Lung (tissue), 12 donors: Measurements from ENCODE around the gene PEX11G. TPM values are rescaled to one million over a fixed set of nuclear protein-coding genes. Genes with fewer than 3 reads are reported as not detected.

ENCODE experiments used
- ATAC-seq: fragments of 200-7000 bp; cut with Tn5 transposase; one replicate; pipeline ENCODE4 v1.9.1; 2020; ENCODE audit warnings: moderate number of reproducible peaks; ENCODE audit not compliant: insufficient read depth, low FRiP score
- DNase-seq, 3 donors: peaks; one replicate each; pipeline ENCODE4 v3.0.0-alpha.2; 2013 to 2017
- H3K27ac ChIP-seq, 2 donors: one replicate each; pipeline ENCODE4 v1.5.1; 2013; ENCODE audit warnings: mild to moderate bottlenecking in 2 of 2, moderate library complexity in 2 of 2, control low read depth in 1 of 2, inconsistent platforms in 1 of 2, low read depth in 1 of 2, low read length in 1 of 2
- H3K27me3 ChIP-seq, 3 donors: one replicate each; pipeline ENCODE4 v1.5.1; 2013; ENCODE audit warnings: low read length in 2 of 3; ENCODE audit not compliant: control insufficient read depth in 3 of 3, insufficient read depth in 3 of 3
- H3K36me3 ChIP-seq, 4 donors: one replicate each; pipeline ENCODE4 v1.5.1; 2013; ENCODE audit warnings: low read length in 4 of 4, mild to moderate bottlenecking in 1 of 4, moderate library complexity in 1 of 4; ENCODE audit not compliant: control insufficient read depth in 4 of 4, insufficient read depth in 4 of 4
- H3K4me1 ChIP-seq, 5 donors: one replicate each; pipeline ENCODE4 v1.5.1; 2013; ENCODE audit warnings: low read length in 5 of 5, mild to moderate bottlenecking in 2 of 5, moderate library complexity in 1 of 5; ENCODE audit not compliant: control insufficient read depth in 5 of 5, insufficient read depth in 5 of 5
- H3K4me3 ChIP-seq: one replicate; pipeline ENCODE4 v1.5.1; 2013; ENCODE audit warnings: mild to moderate bottlenecking, control low read depth, moderate library complexity
- H3K9ac ChIP-seq, 2 donors: one replicate each; pipeline ENCODE4 v1.5.1; 2013; ENCODE audit warnings: low read length in 2 of 2, control low read depth in 1 of 2; ENCODE audit not compliant: insufficient read depth in 1 of 2
- H3K9me3 ChIP-seq, 4 donors: one replicate each; pipeline ENCODE4 v1.5.1; 2013; ENCODE audit warnings: low read length in 3 of 4, mild to moderate bottlenecking in 1 of 4, moderate library complexity in 1 of 4; ENCODE audit not compliant: control insufficient read depth in 4 of 4, insufficient read depth in 3 of 4
- WGBS, 2 donors: extraction: QIAGEN DNeasy Blood & Tissue Kit; methylation state at CpG; one replicate each; pipeline ENCODE4 v1.1.7; 2013; 5-methylcytosine and 5-hydroxymethylcytosine counted together
- polyA plus RNA-seq, 2 donors: library from polyadenylated mRNA; stranded (reverse); fragments of 200-250 nt; gene quantifications; one replicate each; pipeline ENCODE4 v1.2.1, GENCODE V29; 2013
- total RNA-seq, 2 donors: library from RNA; depleted of rRNA in 1 of 2; stranded (reverse); fragments of >200 nt in 1 of 2; gene quantifications; one replicate each; pipeline ENCODE4 v1.2.1, GENCODE V29; 2014 to 2021
- TF ChIP-seq, protein P1 (sequence below): IDR thresholded peaks from 2 replicates; pipeline ENCODE4 v1.5.1; 2012; ENCODE audit warnings: mild to moderate bottlenecking; ENCODE audit errors: control extremely low read depth, extremely low read depth
- donor health status: control.
- donor health status: control.
- donor health status: Bipolar disorder and iron deficiency.
- donor health status: healthy.
- donor health status: DM: yes; HTN: yes; CAD: no.

The PEX11G gene
- total and polyA plus RNA-seq, 4 donors: 4.1 to 11.1 (median 7.5) TPM

- Histone ChIP-seq H3K9me3 (no peaks in the 10 kb centered on the region), H3K4me1 (peaks cover 0 to 5% (median 0%) of the 10 kb centered on the region in 5 donors), H3K36me3 (peaks cover 0 to 44% (median 8%) of the 10 kb centered on the region in 4 donors), H3K9ac (no peak overlapping the region), H3K27ac (no peak overlapping the region), H3K27me3 (no peaks in the 10 kb centered on the region), H3K4me3 (no peak overlapping the region)
- ATAC-seq: no peak
- DNase-seq: no peak
- TF ChIP-seq, protein P1, sequence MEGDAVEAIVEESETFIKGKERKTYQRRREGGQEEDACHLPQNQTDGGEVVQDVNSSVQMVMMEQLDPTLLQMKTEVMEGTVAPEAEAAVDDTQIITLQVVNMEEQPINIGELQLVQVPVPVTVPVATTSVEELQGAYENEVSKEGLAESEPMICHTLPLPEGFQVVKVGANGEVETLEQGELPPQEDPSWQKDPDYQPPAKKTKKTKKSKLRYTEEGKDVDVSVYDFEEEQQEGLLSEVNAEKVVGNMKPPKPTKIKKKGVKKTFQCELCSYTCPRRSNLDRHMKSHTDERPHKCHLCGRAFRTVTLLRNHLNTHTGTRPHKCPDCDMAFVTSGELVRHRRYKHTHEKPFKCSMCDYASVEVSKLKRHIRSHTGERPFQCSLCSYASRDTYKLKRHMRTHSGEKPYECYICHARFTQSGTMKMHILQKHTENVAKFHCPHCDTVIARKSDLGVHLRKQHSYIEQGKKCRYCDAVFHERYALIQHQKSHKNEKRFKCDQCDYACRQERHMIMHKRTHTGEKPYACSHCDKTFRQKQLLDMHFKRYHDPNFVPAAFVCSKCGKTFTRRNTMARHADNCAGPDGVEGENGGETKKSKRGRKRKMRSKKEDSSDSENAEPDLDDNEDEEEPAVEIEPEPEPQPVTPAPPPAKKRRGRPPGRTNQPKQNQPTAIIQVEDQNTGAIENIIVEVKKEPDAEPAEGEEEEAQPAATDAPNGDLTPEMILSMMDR: no peak
- 93 to 94% methylated on average over 7 of the region's 7 CpGs for WGBS, 2 donors
Observed at GRCh38 chr19:7528192-7528519, 39.3 kb upstream of the PEX11G start.

GRCh38 chr19:7527516-7528191 lies 38.8 kb upstream of the PEX11G start:
- H3K4me3 ChIP-seq: no peak overlapping the region
- no peak overlapping the region for H3K27ac ChIP-seq
- peaks cover 0 to 44% (median 8%) of the 10 kb centered on the region in 4 donors for H3K36me3 ChIP-seq
- DNase-seq (no peak), ATAC-seq (no peak)
- peaks cover 0 to 10% (median 0%) of the 10 kb centered on the region in 5 donors for H3K4me1 ChIP-seq
- TF ChIP-seq, protein P1: no peak
- H3K9me3 ChIP-seq: no peaks in the 10 kb centered on the region
- H3K27me3 ChIP-seq: no peaks in the 10 kb centered on the region
- 56 to 73% methylated on average over 25 of the region's 25 CpGs for WGBS, 2 donors
- no peak overlapping the region for H3K9ac ChIP-seq

- H3K9ac ChIP-seq: no peak overlapping the region
- peaks cover 0 to 44% (median 8%) of the 10 kb centered on the region in 4 donors for H3K36me3 ChIP-seq
- H3K4me1 ChIP-seq: peaks cover 0 to 16% (median 0%) of the 10 kb centered on the region in 5 donors
- ATAC-seq: no peak
- H3K4me3 ChIP-seq: no peak overlapping the region
- no peak for DNase-seq
- H3K9me3 ChIP-seq: no peaks in the 10 kb centered on the region
- H3K27me3 ChIP-seq: no peaks in the 10 kb centered on the region
- WGBS, 2 donors: 93% methylated on average over 31 of the region's 31 CpGs
- TF ChIP-seq, protein P1: no peak
- H3K27ac ChIP-seq: no peak overlapping the region
Observed at GRCh38 chr19:7526059-7526929, 37.5 kb upstream of the PEX11G start.
